Nucleus accumbens (tissue), 56 donors: ENCODE measurements around the gene PATJ.
"Not testable (repeated sequence)": the region's sequence is repeated elsewhere in the genome, so short reads cannot be mapped to it uniquely, and the experiment has no call there.

ENCODE experiments used
- DNase-seq, 56 donors: peaks; one replicate each; lab custom pipeline; 2025; lab: John Stamatoyannopoulos, UW

The PATJ gene

DNA sequence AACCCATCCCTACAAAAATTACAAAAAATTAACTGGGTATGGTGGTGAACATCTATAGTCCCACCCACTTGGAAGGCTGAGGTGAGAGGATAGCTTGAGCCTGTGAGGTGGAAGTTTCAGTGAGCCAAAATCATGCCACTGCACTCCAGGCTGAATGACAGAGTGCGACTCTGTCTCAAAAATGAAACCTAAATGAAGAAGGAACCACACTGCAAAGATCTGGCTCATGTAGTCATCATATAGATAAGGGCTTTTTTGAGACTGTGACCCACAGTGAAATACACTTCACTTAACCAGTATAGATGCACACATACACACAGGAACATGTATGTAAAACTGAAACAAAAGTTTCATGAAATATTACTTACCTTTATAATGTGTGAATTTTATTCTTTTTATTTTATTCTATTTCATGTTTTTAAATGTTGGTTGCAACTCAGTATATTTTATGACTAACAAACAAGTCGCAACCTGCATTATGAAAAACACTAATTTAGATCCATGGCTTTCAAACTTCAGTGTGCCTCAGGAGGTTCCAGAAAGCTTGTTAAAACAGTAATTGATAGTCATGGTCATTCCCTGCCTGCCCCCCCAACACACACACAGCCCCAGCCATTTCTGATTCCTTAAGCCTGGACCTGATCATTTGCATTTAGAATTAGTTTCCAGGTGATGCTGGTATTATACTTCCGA, 189.5 kb downstream of the PATJ start:
- no peak for DNase-seq

DNA sequence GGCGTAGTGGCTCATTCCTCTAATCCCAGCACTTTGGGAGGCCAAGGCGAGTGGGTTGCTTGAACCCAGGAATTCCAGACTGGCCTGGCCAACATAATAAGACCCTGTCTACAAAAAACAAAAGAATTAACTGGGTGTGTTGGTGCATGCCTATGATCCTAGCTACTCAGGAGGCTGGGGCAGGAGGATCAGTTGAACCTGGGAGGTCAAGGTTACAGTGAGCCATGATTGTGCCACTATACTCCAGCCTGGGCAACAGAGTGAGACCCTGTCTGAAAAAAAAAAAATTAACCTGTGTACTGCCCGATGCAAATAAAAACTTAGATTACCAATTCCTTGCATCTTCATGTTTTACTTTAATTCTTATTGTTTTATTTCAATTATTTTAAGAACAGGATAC, 193.2 kb downstream of the PATJ start:
- DNase-seq = no peak

DNA sequence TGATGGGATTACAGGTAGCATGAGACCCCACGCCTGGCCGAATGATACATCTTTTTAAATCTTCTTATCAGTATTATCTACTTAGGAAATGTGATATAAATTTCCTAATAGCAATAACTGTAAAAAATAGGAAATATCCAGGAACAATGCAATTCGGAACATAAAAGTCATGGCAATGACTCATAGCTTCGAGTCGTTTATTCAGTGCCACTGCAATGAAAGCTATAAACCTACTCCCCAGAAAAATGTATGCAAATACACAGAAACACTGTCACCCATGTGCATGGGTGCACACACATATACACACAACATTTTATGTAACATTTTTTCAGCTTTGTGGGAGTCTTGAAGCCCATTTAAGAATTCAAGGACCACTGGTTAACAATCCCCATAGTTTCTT, 194.6 kb downstream of the PATJ start:
- no peak for DNase-seq

DNA sequence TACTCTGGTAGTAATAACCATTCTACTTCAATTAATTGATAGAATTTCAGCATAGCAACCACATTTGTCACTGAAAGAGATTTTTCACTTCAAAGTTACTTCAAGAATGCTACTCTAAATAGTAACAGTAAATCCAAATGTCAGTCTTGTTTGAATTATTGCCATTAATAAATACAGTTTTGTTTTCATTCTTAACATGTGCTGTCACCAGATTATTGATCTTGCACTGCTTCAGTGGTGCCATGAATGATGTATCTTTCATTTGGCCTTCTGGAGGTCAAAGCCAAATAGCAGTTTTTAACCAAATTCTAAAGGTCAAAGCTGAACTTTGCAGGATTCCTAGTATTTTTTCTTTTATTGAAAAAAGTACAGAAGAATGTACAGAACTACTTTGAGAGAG, 199.5 kb downstream of the PATJ start:
- DNase-seq = no peak

DNA sequence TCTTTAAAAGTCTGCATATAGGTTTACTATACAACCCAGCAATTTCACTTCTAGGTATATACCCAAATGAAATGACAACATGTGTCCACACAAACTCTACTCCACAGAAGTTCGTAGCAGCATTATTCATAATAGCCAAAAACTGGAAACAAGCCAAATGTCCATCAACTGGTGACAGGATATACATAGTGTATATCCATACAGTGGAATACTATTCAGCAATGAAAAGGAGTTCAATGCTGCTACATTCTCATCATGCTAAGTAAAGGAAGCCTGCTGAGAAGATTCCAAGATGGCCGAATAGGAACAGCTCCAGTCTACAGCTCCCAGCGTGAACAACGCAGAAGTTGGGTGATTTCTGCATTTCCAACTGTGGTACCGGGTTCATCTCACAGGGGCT, 200.6 kb downstream of the PATJ start:
- DNase-seq = no peak

DNA sequence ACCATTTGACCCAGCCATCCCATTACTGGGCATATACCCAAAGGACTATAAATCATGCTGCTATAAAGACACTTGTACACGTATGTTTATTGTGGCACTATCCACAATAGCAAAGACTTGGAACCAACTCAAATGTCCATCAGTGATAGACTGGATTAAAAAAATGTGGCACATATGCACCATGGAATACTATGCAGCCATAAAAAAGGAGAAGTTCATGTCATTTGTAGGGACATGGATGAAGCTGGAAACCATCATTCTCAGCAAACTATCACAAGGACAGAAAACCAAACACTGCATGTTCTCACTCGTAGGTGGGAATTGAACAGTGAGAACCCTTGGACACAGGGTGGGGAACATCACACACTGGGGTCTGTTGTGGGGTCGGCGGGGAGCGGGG, 206.4 kb downstream of the PATJ start:
- DNase-seq = not testable (repeated sequence)

DNA sequence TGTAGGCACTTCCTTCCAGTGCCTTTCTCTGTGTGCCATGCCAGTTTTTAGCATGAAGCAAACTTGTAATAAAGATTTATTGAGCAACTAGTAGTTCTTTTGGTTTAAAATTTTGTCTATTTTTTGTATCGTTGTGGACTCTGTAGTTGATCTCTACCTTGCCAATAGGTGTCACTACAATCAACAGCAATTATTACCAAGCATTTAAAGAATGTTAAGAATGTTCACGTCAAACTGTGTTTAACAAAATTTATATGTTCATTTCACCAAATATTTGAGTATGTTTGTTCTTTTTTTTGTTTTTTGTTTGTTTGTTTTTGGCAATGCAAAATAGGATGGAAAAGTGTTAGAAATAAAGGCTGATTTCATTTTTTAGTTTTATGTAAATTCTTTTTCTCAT, 208.1 kb downstream of the PATJ start:
- DNase-seq = no peak

DNA sequence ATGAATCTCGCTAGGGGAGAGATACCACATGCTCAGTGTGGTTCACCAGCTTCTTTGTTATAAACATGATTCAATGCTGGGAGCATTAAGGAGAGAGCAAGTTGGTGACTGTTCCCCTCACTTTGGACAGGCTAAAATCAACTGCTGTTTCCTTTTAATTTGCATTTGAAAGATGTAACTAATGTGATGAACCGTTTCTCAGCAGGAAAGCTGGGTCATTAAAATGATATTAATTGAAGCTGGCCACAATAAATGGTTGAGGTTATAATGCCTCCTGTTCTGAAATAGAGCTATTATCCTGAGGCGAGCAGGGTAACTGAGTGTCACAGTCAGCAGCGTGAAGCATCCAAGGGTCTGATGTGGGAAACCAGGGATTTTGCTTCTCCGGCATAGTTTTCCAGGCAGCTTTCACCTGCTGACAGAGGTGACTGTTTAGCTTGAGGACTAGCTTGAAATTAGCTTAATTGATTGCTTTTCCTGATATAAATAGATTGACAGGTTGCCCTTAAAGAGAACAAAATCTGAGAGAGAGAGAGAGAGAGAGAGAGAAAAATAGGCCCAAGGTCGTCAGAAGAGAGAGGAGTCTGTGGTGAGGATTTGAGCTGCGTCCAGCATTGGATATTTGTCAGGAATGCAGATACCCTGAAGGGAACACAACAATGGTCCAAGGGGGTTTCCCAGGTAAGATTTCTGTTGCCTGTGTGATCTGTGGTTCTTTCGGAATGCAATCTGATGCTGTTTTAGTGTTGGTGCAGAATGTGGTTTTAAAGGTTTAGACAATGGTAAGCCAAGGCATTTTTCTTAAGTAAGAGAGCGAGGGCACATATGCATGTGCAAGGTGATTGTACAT, 209.7 kb downstream of the PATJ start:
- DNase-seq = peak in 1 of 56 donors; percentile 1

- DNase-seq = no peak
Measured at GRCh38 chr1:61952675-61953074, 210.4 kb downstream of the PATJ start.

DNA sequence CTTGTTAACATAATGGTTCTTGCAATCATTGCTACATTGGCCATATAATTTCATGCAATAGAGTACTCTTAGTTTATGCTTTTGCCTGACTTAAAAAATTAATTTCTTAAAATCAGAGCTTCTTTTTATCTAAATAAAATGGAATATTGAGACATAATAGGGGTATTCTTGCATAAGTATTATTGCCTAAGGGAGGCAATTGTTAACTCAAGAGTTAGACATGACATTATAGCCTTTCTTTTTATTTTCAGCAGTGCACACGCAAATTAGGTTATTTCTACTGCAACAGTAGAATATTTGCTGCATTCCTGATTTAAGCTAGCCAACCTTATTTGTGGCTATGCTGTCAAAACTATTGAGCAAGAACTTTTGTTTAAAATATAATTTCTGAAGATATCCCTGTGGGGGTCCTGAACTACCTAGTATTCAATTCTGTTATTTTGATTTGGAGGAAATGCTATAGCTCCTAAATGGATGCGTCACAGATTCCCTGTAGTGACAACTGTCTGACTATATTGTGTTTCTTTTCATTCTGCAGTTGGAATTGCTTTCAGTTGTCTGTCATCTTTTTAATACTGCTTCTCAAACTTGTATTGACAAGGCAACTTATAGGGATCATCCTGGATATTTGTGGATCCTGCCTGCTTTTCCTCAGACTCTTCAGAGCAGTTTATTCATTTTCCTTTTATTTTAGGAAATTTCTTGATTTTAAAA, 211.0 kb downstream of the PATJ start:
- no peak for DNase-seq

DNA sequence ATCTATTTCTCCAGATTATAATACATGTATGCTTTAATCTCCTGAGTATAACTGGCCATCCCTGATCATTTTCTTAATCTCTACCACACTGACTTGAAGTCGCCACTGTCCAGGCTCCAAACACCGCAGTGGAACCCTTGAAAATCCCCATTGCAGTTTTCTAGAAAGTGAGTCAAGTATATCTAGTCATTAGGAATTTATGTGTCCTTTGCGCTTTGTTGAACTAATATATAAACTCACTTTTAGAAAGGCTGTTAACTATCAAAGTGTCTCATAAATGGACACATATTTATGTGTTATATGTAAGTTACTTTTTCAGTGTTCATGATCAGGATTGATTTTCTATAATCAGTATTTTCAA, 211.5 kb downstream of the PATJ start:
- DNase-seq = no peak

GRCh38 chr1:61955261-61955660, 213.0 kb downstream of the PATJ start:
- DNase-seq = no peak

- DNase-seq = no peak
Measured at GRCh38 chr1:61956016-61956645, 213.9 kb downstream of the PATJ start.

DNA sequence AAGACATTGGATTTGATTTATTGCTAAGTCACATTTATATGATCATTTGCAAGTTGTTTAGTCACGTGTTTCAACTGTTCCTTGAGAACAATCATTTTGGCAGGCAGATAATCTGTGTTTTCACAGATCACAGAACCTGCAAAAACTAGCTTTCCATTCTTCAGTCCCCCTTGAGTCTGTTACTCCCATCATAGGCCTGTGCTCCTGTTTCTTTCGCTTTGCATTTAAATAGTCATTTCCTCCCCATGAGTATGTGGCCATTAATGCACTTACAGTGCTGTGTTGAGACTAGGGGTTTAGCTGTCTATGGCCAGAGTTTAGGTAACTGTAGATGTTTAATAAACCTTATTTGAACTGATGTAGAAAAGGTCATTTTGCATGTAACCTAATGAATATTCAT, 214.5 kb downstream of the PATJ start:
- DNase-seq = no peak

DNA sequence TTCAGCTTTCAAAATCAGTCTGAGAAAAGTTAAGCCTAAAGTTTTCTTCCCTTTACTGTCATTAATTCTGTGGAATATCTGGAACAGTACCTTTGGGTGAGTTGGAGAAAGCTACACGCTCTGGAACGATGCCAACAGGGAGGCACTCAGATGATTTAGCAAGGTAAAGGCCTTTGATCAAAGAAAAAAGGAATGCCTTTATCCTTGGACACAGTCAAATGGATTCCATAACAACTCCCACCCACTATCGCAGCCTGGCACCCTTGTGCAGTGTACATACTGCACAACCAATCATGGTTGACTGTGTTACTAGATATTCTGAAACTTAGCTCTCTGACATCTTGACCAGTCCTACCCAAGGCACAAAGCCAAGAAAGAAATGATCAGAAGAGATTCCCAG, 218.7 kb downstream of the PATJ start:
- DNase-seq = no peak

- DNase-seq = no peak
Measured at GRCh38 chr1:61962631-61963030, 220.4 kb downstream of the PATJ start.

GRCh38 chr1:61966450-61967225, 224.4 kb downstream of the PATJ start:
- not testable (repeated sequence) for DNase-seq

- no peak for DNase-seq
Measured at GRCh38 chr1:61967750-61968149, 225.5 kb downstream of the PATJ start.

DNA sequence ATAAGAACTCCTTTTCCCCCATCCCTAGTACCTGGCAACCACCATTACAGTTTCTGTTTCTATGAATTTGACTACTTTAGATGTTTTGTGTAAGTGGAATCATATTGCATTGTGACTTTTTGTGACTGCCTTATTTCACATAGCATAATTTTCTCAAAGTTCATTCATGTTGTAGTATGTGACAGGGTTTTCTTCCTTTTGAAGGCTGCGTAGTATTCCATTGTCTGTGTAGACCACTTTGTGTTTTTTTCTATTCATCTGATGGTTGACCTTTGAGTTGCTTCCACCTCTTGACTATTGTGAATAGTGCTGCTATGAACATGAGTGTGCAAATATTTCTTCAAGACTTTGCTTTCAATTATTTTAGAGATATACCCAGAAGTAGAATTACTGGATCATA, 226.6 kb downstream of the PATJ start:
- no peak for DNase-seq

- DNase-seq = no peak
Measured at GRCh38 chr1:61973100-61973837, 231.0 kb downstream of the PATJ start.
